D341Med (cell line): ENCODE results near the gene PHACTR4.
"Not testable (repeated sequence)": the region's sequence is repeated elsewhere in the genome, so short reads cannot be mapped to it uniquely, and the experiment has no call there.

Source experiments
- DNase-seq: peaks from one replicate; pipeline ENCODE4 v3.0.0; 2012; ENCODE audit warnings: low spot score

Gene PHACTR4

DNA sequence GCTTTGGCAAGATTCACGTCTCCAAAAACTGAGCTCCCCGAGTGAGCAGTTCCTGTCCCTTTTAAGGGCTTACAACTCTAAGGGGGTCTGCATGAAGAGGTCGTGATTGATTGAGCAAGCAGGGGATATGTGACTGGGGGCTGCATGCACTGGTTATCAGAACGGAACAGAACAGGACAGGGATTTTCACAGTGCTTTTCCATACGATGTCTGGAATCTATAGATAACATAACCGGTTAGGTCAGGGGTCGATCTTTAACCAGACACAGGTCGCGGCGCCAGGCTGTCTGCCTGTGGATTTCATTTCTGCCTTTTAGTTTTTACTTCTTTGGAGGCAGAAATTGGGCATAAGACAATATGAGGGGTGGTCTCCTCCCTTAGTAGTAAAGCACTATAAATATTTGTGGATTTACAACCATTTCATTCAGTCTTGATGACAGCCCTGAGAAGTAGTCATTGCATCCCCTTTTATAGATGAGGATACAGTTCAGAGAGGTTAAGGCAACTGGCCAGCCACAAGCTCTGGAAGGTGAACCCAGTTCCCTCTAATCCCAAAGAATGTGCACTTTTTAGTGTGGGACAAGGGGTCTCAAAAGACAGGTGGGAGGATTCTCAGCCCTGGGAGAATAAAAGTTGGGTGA, 155.6 kb downstream of the PHACTR4 start:
- not testable (repeated sequence) for DNase-seq

DNA sequence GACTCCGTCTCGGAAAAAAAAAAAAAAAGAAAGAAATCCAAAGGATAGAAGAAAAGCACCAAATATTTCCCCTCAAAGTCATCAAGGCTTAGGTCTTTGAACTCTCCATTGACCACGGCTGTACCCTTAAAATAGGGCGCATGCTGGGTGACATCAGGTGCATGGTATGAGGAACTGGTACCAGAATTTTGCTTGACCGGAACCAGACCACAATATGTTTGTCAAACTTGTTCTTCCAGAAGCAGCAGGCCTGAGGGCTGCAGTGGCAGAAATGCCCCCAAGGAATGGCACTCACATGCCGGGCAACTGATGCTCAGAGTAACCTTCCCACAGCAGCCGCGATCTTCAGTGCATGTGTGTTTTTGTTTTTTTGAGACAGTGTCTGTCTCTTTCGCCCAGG, 157.3 kb downstream of the PHACTR4 start:
- no peak for DNase-seq

DNA sequence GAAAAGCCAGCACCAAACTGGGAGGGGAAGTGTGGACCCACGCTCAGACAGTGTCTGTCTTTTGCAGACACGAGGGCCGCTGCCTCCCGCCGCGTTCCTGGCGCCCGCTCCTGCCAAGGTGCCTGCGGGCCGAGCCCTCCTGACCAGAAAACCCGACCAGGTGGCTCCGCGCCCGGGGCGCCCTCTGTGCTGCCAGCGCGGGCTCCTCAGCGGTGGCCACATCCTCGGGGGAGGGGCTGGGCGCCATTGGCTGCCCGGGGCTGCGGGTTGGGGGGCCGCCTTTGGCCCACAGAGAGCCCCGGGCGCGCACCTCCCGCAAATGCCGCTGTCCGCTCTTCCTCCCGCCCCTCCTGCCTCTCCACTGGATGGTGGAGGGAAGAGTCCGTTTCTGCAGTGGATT, 160.9 kb downstream of the PHACTR4 start:
- DNase-seq: no peak

DNA sequence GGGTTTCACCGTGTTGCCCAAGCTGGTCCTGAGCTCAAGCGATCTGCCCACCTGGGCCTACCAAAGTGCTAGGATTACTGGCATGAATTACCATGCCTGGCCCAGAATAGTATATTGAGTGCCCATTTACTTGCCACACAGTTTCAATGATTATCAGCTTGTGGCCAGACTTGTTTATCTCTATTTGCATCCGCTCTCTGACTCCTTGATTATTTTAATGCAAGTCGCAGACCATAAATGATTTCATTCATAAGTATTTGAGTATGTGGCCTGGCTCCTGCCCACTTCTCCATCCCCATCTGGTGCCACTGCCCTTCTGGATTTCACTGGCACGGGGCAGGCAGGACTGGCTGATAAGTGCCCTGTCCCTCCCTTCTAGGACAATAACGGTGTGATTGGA, 165.1 kb downstream of the PHACTR4 start:
- no peak for DNase-seq

DNA sequence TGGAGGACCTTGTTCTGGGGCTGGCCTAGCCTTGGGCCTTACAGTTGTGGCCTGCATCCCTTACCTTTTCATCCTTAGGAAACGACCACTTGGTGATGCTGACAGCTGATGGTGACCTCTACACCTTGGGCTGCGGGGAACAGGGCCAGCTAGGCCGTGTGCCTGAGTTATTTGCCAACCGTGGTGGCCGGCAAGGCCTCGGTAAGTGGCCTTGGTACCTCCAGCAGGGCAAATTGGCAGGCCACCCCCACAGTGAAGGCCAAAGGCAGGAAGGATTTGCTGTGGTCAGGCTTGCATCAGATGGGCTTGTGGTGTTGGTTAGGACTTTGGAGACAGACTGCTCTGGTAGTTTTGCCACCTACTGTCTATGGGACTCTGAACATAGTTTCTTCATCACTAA, 165.6 kb downstream of the PHACTR4 start:
- no peak for DNase-seq

DNA sequence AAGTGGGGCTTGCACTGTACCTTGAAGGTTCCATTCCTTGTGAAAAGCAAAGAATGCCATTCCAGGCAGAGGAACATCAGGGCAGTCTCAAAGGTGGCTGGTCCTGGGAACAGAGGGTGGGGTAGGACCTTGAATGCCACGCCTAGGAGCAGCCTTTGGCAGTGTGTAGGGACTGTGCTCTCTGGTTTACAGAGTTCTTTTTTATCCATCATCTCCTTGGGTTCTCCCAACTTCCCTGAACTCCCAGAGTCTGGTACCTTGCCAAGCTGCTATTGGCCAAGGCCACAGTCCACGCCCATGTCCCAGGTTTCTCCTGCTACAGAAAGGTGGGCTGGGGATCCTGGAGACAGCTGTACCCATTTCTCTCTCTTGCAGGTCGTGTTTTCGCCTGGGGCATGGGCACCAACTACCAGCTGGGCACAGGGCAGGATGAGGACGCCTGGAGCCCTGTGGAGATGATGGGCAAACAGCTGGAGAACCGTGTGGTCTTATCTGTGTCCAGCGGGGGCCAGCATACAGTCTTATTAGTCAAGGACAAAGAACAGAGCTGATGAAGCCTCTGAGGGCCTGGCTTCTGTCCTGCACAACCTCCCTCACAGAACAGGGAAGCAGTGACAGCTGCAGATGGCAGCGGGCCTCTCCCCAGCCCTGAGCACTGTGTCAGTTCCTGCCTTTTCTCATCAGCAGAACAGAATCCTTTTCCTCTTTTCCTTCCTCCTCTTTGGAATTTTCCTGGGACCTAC, 168.1 kb downstream of the PHACTR4 start:
- no peak for DNase-seq

DNA sequence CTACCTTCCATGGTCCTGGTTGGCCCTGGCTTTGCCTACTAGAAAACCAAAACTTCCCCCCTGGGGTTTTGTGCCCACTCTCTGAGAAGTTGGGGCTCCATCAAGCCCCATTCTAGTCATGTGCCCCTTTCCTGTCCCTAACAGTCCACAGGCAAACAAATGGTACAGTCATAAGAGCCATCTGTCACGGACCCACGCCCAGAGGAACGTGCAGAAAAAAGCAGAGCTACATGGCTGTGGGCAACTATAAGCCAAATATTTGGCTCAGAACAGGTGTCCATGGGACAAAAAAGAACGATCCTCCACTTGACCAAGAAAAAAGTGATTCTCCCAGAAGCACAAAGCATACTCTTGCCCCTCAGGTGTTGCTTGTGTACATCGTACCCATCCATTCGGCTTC, 168.7 kb downstream of the PHACTR4 start:
- DNase-seq: no peak

DNA sequence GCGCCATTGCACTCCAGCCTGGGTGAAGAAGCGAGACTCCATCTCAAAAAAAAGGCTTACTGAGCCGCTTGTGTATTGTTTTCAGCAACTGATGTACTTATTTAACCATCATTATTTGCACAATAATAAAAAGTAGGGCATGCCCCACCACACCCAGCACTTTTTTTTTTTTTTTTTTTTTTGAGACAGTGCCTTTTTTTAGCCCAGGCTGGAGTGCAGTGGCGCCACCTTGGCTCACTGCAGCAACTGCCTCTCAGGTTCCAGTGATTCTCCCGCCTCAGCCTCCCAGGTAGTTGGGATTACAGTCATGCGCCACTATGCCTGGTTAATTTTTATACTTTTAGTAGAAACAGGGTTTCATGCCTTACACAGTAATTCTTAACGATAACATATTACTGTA, 171.1 kb downstream of the PHACTR4 start:
- no peak for DNase-seq

DNA sequence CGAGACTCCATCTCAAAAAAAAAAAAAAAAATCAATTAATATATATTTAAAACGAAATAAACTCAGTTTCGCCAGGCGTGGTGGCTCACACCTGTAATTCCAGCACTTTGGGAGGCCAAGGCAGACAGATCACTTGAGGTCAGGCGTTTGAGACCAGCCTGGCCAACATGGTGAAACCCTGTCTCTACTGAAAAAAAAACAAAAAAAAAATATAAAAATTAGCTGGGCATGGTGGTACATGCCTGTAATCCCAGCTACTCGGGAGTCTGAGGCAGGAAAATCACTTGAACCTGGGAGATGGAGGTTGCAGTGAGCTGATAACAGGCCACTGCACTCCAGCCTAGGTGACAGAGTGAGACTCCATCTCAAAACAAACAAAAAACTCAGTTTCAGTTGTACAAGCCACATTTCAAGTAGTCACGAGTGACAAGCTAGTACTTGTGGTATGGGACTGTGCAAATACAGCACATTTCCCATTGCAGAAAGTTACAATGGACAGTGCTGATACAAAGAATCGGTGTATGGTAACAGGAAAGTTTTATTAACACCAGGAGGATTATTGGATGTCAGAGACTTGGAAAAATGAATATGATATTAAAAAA, 172.0 kb downstream of the PHACTR4 start:
- not testable (repeated sequence) for DNase-seq

DNA sequence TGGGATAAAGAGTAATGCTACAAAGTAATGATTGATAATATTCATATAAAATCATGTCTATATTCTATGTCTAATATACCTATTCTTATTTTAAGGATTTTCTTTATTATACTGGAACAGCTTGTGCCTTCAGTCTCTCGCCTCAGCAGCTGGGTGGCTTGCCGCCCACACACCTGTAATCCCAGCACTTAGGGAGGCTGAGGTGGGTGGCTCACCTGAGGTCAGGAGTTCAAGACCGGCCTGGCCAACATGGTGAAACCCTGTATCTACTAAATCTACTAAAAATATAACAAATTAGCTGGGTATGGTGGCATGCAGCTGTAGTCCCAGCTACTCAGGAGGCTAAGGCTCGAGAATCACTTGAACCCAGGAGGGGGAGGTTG, 175.7 kb downstream of the PHACTR4 start:
- DNase-seq: no peak

DNA sequence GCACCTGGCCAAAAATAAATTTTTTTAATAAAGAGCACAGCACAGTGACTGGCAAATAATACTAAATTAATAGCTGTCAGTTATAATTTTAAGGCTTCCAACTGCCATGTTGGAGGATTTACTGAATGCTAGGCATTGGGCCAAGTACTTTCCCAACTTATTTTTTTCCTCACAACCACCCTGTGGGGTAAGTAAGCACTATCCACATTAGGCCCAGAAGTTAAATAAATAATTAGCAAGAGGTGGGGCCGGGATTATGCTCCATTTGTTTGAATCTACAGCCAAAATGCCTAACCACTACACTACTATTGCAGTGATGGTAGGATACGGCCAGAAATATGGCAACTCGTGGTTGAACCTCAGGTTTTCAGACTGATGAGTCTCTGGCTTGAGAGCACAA, 178.8 kb downstream of the PHACTR4 start:
- no peak for DNase-seq
